GM04503 (cell line): Measurements from ENCODE around the gene UHRF1.

Source experiments
- DNase-seq: peaks from one replicate; pipeline ENCODE4 v3.0.0-alpha.2; 2012; ENCODE audit warnings: low read depth

The UHRF1 gene

DNA sequence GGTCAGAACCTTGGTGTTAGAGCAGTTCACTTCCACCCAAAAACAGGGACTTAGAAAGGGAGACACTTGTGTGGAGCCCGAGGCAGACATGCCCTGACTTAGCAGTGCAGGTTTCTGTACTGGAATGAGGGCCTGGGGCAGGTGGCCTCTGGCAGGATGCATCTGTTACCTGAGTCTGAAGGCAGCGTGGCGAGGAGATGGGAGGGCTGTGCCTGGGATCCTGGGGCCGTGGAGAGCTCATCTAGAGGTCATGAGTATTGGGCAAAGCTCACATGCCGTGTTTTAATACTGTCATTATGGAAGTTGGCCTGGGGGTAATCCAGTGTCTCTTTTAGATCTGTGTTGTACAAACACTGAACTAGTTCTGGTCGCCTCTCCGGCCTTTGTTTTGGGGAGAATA, 81.0 kb downstream of the UHRF1 start:
- DNase-seq, result no peak

DNA sequence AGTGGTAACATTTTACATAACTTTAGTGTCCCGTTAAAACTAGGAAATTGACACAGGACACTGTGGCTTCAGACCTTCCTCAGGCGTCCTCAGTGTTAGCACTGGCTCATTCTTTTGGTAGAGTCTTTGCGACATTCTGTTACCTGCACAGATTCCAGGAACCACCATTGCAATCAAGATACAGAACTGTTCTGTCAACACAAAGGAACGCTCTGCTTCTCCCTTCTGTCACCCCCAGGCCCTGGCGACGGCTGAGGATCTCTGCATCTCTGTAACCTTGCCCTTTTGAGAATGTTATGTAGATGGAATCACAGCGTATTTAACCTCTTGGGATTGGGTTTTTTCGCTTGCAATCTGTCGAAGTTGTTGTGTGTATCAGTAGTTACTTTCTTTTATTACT, 82.2 kb downstream of the UHRF1 start:
- DNase-seq, result no peak

DNA sequence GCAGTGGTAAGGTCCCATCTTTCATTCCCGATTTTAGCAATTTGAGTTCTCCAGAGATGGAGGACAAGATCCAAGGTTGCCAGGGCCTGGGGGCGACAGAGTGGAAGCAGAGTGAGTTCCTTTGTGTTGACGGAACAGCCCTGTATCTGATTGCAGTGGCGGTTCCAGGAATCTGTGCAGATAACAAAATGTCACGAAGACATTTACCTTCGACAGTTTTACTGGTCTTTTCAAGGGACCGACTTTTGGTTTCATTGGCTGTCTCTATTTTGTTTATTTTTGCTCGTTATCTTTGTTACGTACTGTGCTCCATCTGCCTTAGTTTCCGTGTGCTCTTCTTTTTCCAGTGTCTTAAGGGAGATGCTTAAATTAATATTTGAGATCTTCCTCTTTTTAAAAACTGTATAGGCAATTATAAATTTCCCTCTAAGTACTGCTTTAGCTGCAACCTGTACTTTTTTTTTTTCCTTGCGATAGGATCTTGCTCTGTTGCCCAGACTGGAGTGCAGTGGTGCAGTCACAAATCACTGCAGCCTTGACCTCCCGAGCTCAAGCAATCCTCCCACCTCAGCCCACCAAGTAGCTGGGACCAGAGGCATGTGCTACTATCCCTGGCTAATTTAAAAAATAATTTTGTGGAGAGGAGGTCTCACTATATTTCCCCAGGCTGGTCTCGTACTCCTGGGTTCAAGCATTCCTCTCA, 82.8 kb downstream of the UHRF1 start:
- no peak for DNase-seq

- DNase-seq, result no peak
These were observed 84.4 kb downstream of the UHRF1 start for GRCh38 chr19:4993683-4994082.

GRCh38 chr19:4996701-4997100, 87.4 kb downstream of the UHRF1 start:
- no peak for DNase-seq

DNA sequence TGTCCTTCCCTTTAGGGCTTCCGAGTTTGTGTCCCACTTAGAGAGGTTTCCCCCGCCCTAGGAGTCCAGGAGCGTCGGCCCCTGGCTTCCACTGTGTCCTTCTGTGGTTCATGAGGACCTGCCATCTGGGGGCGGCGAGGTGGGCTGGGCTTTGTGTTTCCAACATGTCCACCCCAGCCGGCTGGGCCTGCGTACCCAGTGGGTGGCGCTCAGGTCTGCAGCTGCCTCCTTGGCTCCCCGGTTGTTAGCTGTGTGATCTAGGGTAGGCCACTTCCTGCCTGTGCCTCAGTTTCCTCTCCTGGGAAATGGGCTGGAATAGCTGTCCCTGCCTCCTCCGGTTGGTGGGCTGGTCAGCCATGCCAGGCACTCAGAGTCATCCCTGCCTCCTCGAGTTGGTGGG, 88.0 kb downstream of the UHRF1 start:
- no peak for DNase-seq

GRCh38 chr19:5000120-5000611, 90.9 kb downstream of the UHRF1 start:
- no peak for DNase-seq

GRCh38 chr19:5001615-5002014, 92.3 kb downstream of the UHRF1 start:
- DNase-seq, result no peak

GRCh38 chr19:5002143-5002542, 92.8 kb downstream of the UHRF1 start:
- DNase-seq, result no peak

DNA sequence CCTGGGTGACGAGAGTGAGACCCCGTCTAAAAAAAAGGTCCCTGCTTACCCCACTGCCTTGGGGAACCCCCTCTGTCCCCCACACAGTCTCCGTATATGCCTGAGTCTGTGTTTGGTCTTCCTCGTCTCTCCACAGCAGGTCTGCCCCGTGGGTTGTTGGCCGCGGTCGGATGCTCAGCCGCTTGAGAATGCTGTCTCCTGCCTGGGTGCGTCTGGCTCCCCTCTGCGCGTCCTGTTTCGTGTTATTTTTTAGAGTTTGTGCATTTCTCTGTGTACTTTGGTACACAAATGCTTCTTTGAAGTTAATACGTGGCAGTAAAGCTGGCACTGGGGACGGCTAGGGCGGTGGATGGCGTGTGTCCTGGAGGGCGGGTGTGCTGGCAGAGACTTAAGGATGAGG, 94.5 kb downstream of the UHRF1 start:
- no peak for DNase-seq

DNA sequence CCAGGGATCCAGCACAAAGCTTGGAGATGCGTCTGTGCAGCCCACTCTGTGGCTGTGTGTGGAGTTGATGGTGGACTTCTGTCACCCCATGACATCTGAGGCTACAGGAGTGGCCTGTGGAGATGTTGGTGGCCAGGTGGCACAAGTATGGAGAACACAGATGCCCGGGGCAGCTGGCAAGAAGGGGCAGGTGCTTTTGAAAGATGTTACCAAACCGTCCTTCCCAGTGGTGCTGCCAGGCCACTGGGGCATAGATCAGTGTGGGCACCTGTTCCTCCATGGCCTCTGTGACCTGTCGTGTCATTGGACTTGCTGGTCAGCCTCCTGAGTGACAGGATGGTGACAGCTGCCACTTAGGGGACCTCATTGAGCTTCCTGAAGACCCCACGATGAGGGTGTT, 95.8 kb downstream of the UHRF1 start:
- no peak for DNase-seq

- no peak for DNase-seq
These were observed 96.9 kb downstream of the UHRF1 start for GRCh38 chr19:5006201-5006600.

DNA sequence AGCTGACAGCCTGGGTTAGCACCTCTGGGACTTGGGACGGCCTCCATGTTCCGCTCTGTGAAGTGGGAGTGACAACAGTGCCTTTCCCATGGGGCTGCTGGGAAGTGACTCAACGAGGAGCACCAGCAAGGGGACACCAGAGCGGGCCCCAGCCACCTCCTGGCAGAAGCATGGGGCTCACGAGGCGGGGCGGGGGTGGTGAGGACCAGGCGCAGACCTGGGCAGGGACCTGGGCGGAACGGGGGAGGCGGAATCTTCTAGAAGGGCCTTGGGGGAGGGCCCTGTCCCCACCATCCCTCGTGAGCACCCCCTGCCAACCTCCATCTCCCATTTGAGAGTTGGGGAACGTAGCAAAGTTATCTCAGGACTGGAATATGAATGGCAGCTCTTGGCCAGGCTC, 97.5 kb downstream of the UHRF1 start:
- DNase-seq, result no peak
